Measurements from ENCODE around the gene SLC35G6. TPM values are rescaled to one million over a fixed set of nuclear protein-coding genes. Genes with fewer than 3 reads are reported as not detected.

SLC35G6 gene
- total and polyA plus RNA-seq, 9 donors = not detected

GRCh38 chr17:7440113-7440833 lies 41.0 kb upstream of the SLC35G6 start:
- peak; percentile 60 to 73 (median 67) for DNase-seq
- Histone ChIP-seq H3K36me3 (no peaks in the 10 kb centered on the region), H3K4me1 (ENCODE audit: insufficient read depth) (peaks cover 4% of the 10 kb centered on the region), H3K9me3 (no peaks in the 10 kb centered on the region), H3K27ac (peak overlapping the region in 1 of 2 donors; percentile 24), H3K27me3 (no peaks in the 10 kb centered on the region), H3K4me3 (peak overlapping the region; percentile 18)
- intact Hi-C loops (cut with DNase I) = loop anchor here in 3 of 4 donors (5.0 kb wide), 1 partner anchor 37 kb away; the partner anchor contains the start of gene ZBTB4 (in 3 of the 3)
- no peak for TF ChIP-seq CTCF (IDR thresholded peaks at IDR 0.05)
- TF ChIP-seq POLR2A (IDR thresholded peaks at IDR 0.05) = no peak
- TF ChIP-seq EP300 (IDR thresholded peaks at IDR 0.05) = no peak
- WGBS, 3 donors = 2 to 4% (median 2%) methylated on average over 45 to 46 of the region's 46 CpGs

GRCh38 chr17:7440834-7441195 lies 40.4 kb upstream of the SLC35G6 start:
- H3K4me1 ChIP-seq (ENCODE audit: insufficient read depth) = peaks cover 4% of the 10 kb centered on the region
- DNase-seq = peak in 2 of 5 donors; percentile 61 to 65
- H3K27ac ChIP-seq = peak overlapping the region in 1 of 2 donors; percentile 24
- H3K9me3 ChIP-seq = no peaks in the 10 kb centered on the region
- H3K4me3 ChIP-seq = no peak overlapping the region
- H3K27me3 ChIP-seq = no peaks in the 10 kb centered on the region
- no peaks in the 10 kb centered on the region for H3K36me3 ChIP-seq
- intact Hi-C loops (cut with DNase I) = loop anchor here in 3 of 4 donors (5.0 kb wide), 1 partner anchor 36 kb away; the partner anchor contains the start of gene ZBTB4 (in 3 of the 3)
- no peak for TF ChIP-seq CTCF (IDR thresholded peaks at IDR 0.05)
- TF ChIP-seq EP300 (IDR thresholded peaks at IDR 0.05) = no peak
- no peak for TF ChIP-seq POLR2A (IDR thresholded peaks at IDR 0.05)
- WGBS, 3 donors = 4 to 9% (median 9%) methylated on average over 12 of the region's 12 CpGs

- Histone ChIP-seq H3K27me3 (no peaks in the 10 kb centered on the region), H3K4me3 (no peak overlapping the region), H3K9me3 (no peaks in the 10 kb centered on the region), H3K27ac (no peak overlapping the region), H3K4me1 (ENCODE audit: insufficient read depth) (peaks cover 4% of the 10 kb centered on the region), H3K36me3 (no peaks in the 10 kb centered on the region)
- DNase-seq = no peak
- TF ChIP-seq POLR2A (IDR thresholded peaks at IDR 0.05) (no peak), EP300 (IDR thresholded peaks at IDR 0.05) (no peak), CTCF (IDR thresholded peaks at IDR 0.05) (no peak)
- WGBS, 3 donors = 33 to 42% (median 42%) methylated on average over 7 of the region's 7 CpGs
- intact Hi-C loops (cut with DNase I) = loop anchor here in 3 of 4 donors (5.0 kb wide), 1 partner anchor 36 kb away; the partner anchor contains the start of gene ZBTB4 (in 3 of the 3)
Measured at GRCh38 chr17:7441266-7441665, 40.0 kb upstream of the SLC35G6 start.

GRCh38 chr17:7442142-7442541 lies 39.1 kb upstream of the SLC35G6 start:
- Histone ChIP-seq H3K27me3 (no peaks in the 10 kb centered on the region), H3K27ac (no peak overlapping the region), H3K4me1 (ENCODE audit: insufficient read depth) (peaks cover 4% of the 10 kb centered on the region), H3K4me3 (no peak overlapping the region), H3K9me3 (no peaks in the 10 kb centered on the region), H3K36me3 (no peaks in the 10 kb centered on the region)
- no peak for DNase-seq
- TF ChIP-seq EP300 (IDR thresholded peaks at IDR 0.05) (no peak), CTCF (IDR thresholded peaks at IDR 0.05) (no peak), POLR2A (IDR thresholded peaks at IDR 0.05) (no peak)
- WGBS, 3 donors = 80 to 98% (median 92%) methylated on average over 2 of the region's 2 CpGs
- intact Hi-C loops (cut with DNase I) = loop anchor here in 3 of 4 donors (5.0 kb wide), 1 partner anchor 35 kb away; the partner anchor contains the start of gene ZBTB4 (in 3 of the 3)

Data from ovary (tissue), 9 donors.